Neural progenitor cell (in vitro differentiated cells): ENCODE measurements around the gene CCDC85C. TPM values are rescaled to one million over a fixed set of nuclear protein-coding genes. Genes with fewer than 3 reads are reported as not detected.

Source experiments
- DNase-seq: peaks from one replicate; pipeline ENCODE4 v3.0.0-alpha.2; 2016; ENCODE audit warnings: low spot score
- H2AFZ ChIP-seq: fragments of 200-600 bp; sonication (generic); replicated peaks from 2 replicates; pipeline ENCODE4 v1.6.1; 2016; ENCODE audit warnings: antibody characterized with exemption
- H3F3A ChIP-seq: fragments of 200-600 bp; sonication (generic); 2 replicates; pipeline ENCODE4 v1.6.1; 2016; ENCODE audit warnings: antibody characterized with exemption, low read depth
- H3K27ac ChIP-seq: fragments of 200-600 bp; sonication (generic); 2 replicates; pipeline ENCODE4 v1.5.1; 2016; ENCODE audit warnings: mild to moderate bottlenecking
- H3K27me3 ChIP-seq: fragments of 200-600 bp; sonication (generic); 2 replicates; pipeline ENCODE4 v1.6.1; 2016; ENCODE audit warnings: mild to moderate bottlenecking, moderate library complexity
- H3K36me3 ChIP-seq: fragments of 200-600 bp; sonication (generic); 2 replicates; pipeline ENCODE4 v1.5.1; 2016
- H3K4me1 ChIP-seq: fragments of 200-600 bp; sonication (generic); 2 replicates; pipeline ENCODE4 v1.6.1; 2016; ENCODE audit warnings: mixed run types
- H3K4me2 ChIP-seq: fragments of 200-600 bp; sonication (generic); 2 replicates; pipeline ENCODE4 v1.6.1; 2016
- H3K4me3 ChIP-seq: fragments of 200-600 bp; sonication (generic); 2 replicates; pipeline ENCODE4 v1.5.1; 2016
- H3K79me2 ChIP-seq: fragments of 200-600 bp; sonication (generic); 2 replicates; pipeline ENCODE4 v1.6.1; 2016; ENCODE audit warnings: low read depth
- H3K9ac ChIP-seq: fragments of 200-600 bp; sonication (generic); 2 replicates; pipeline ENCODE4 v1.6.1; 2016
- H3K9me3 ChIP-seq: fragments of 200-600 bp; sonication (generic); 2 replicates; pipeline ENCODE4 v1.5.1; 2016; ENCODE audit warnings: low read depth
- H4K20me1 ChIP-seq: fragments of 200-600 bp; sonication (generic); 2 replicates; pipeline ENCODE4 v1.6.1; 2016; ENCODE audit warnings: low read depth
- H3K27ac Mint-ChIP-seq: 3 replicates; pipeline ENCODE4 v1.8.0; 2021; ENCODE audit warnings: mixed read lengths
- H3K27me3 Mint-ChIP-seq: 2 replicates; pipeline ENCODE4 v1.8.0; 2022; ENCODE audit warnings: low read depth, mild to moderate bottlenecking, inconsistent platforms, moderate library complexity, mixed read lengths; ENCODE audit not compliant: insufficient read depth
- H3K36me3 Mint-ChIP-seq: 3 replicates; pipeline ENCODE4 v1.8.0; 2021; ENCODE audit warnings: mixed read lengths
- H3K4me1 Mint-ChIP-seq: 3 replicates; pipeline ENCODE4 v1.8.0; 2021; ENCODE audit warnings: mixed read lengths
- H3K4me3 Mint-ChIP-seq: 3 replicates; pipeline ENCODE4 v1.8.0; 2021; ENCODE audit warnings: mild to moderate bottlenecking, moderate library complexity, mixed read lengths
- H3K9me3 Mint-ChIP-seq: 3 replicates; pipeline ENCODE4 v1.8.0; 2020; ENCODE audit warnings: mixed read lengths
- CTCF ChIP-seq: fragments of 200-600 bp; sonication (generic); IDR thresholded peaks from 2 replicates; pipeline ENCODE4 v1.5.1; 2017; ENCODE audit warnings: antibody characterized with exemption, mild to moderate bottlenecking
- EZH2 ChIP-seq: fragments of 200-600 bp; sonication (generic); IDR thresholded peaks from 2 replicates; pipeline ENCODE4 v1.6.1; 2017; ENCODE audit warnings: antibody characterized with exemption, mild to moderate bottlenecking, moderate library complexity
- EZH2phosphoT487 ChIP-seq: fragments of 200-600 bp; sonication (generic); IDR thresholded peaks from 2 replicates; pipeline ENCODE4 v1.6.1; 2017; ENCODE audit warnings: antibody characterized with exemption
- total RNA-seq: library from RNA; depleted of rRNA; stranded (reverse); fragments of >200 nt; gene quantifications from 2 replicates; pipeline ENCODE4 v1.2.3, GENCODE V29; 2015; ENCODE audit warnings: low replicate concordance

Gene CCDC85C
- total RNA-seq, 1 donor from 2014 or later = 19.0 TPM

GRCh38 chr14:99519931-99520421 is 84.0 kb downstream of the CCDC85C start:
- Histone ChIP-seq H3K4me3 (no peak overlapping the region), H4K20me1 (peaks cover 31% of the 10 kb centered on the region), H3K79me2 (peaks cover 44% of the 10 kb centered on the region), H3K36me3 (no peaks in the 10 kb centered on the region), H2AFZ (no peak overlapping the region), H3K27me3 (no peaks in the 10 kb centered on the region), H3K27ac (no peak overlapping the region), H3K4me2 (no peak overlapping the region), H3K9ac (no peak overlapping the region), H3K4me1 (peaks cover 43% of the 10 kb centered on the region), H3K9me3 (no peaks in the 10 kb centered on the region), H3F3A (peaks cover 36% of the 10 kb centered on the region)
- H3K4me3 Mint-ChIP-seq = no peak overlapping the region
- TF ChIP-seq CTCF = no peak
- no peak for TF ChIP-seq EZH2
- no peak for TF ChIP-seq EZH2phosphoT487
- peaks cover 42% of the 10 kb centered on the region for H3K4me1 Mint-ChIP-seq
- H3K36me3 Mint-ChIP-seq = no peaks in the 10 kb centered on the region
- no peaks in the 10 kb centered on the region for H3K9me3 Mint-ChIP-seq
- H3K27ac Mint-ChIP-seq = no peak overlapping the region
- no peak for DNase-seq
- no peaks in the 10 kb centered on the region for H3K27me3 Mint-ChIP-seq

- Mint-ChIP-seq H3K27me3 (no peaks in the 10 kb centered on the region), H3K4me1 (peaks cover 37% of the 10 kb centered on the region), H3K9me3 (no peaks in the 10 kb centered on the region), H3K36me3 (no peaks in the 10 kb centered on the region), H3K4me3 (no peak overlapping the region), H3K27ac (no peak overlapping the region)
- no peak overlapping the region for H3K4me3 ChIP-seq
- no peak overlapping the region for H3K9ac ChIP-seq
- peaks cover 37% of the 10 kb centered on the region for H3K4me1 ChIP-seq
- TF ChIP-seq EZH2 (no peak), EZH2phosphoT487 (no peak), CTCF (no peak)
- H3K4me2 ChIP-seq = no peak overlapping the region
- H3F3A ChIP-seq = peaks cover 30% of the 10 kb centered on the region
- DNase-seq = no peak
- H4K20me1 ChIP-seq = peaks cover 28% of the 10 kb centered on the region
- no peaks in the 10 kb centered on the region for H3K9me3 ChIP-seq
- no peak overlapping the region for H2AFZ ChIP-seq
- no peaks in the 10 kb centered on the region for H3K27me3 ChIP-seq
- H3K36me3 ChIP-seq = no peaks in the 10 kb centered on the region
- H3K79me2 ChIP-seq = peaks cover 44% of the 10 kb centered on the region
- no peak overlapping the region for H3K27ac ChIP-seq
Measured at GRCh38 chr14:99519347-99519881, 84.6 kb downstream of the CCDC85C start.

- no peak overlapping the region for H3K27ac ChIP-seq
- H3K4me3 ChIP-seq = no peak overlapping the region
- H3K27me3 ChIP-seq = no peaks in the 10 kb centered on the region
- H3K79me2 ChIP-seq = peaks cover 44% of the 10 kb centered on the region
- H3K4me1 ChIP-seq = peaks cover 30% of the 10 kb centered on the region
- Mint-ChIP-seq H3K4me3 (no peak overlapping the region), H3K27me3 (peaks cover 3% of the 10 kb centered on the region), H3K27ac (no peak overlapping the region), H3K36me3 (no peaks in the 10 kb centered on the region), H3K9me3 (no peaks in the 10 kb centered on the region), H3K4me1 (peaks cover 31% of the 10 kb centered on the region)
- peaks cover 24% of the 10 kb centered on the region for H3F3A ChIP-seq
- DNase-seq = peak; percentile 71
- H4K20me1 ChIP-seq = peaks cover 31% of the 10 kb centered on the region
- H3K36me3 ChIP-seq = no peaks in the 10 kb centered on the region
- TF ChIP-seq EZH2 (no peak), CTCF (peak; percentile 97)
- no peak overlapping the region for H3K4me2 ChIP-seq
- H2AFZ ChIP-seq = no peak overlapping the region
- H3K9me3 ChIP-seq = no peaks in the 10 kb centered on the region
- H3K9ac ChIP-seq = no peak overlapping the region
Measured at GRCh38 chr14:99518441-99519346, 85.3 kb downstream of the CCDC85C start.
